Osteoblast (primary cell): Measurements from ENCODE around the gene RNF133. TPM values are rescaled to one million over a fixed set of nuclear protein-coding genes. Genes with fewer than 3 reads are reported as not detected.

ENCODE experiments used
- DNase-seq: peaks from one replicate; pipeline ENCODE4 v3.0.0; 2011; ENCODE audit warnings: low spot score, mixed read lengths; ENCODE audit not compliant: insufficient read length; ENCODE audit errors: missing footprints
- H2AFZ ChIP-seq: 2 replicates; pipeline ENCODE4 v1.6.0; 2011; ENCODE audit warnings: mild to moderate bottlenecking, low read length
- H3K27ac ChIP-seq: 2 replicates; pipeline ENCODE4 v1.5.1; 2011; ENCODE audit warnings: mild to moderate bottlenecking, low read depth, low read length, moderate library complexity
- H3K27me3 ChIP-seq: 2 replicates; pipeline ENCODE4 v1.6.0; 2012; ENCODE audit warnings: mild to moderate bottlenecking, control low read depth, inconsistent platforms, low read length, moderate library complexity; ENCODE audit not compliant: insufficient read depth
- H3K36me3 ChIP-seq: 2 replicates; pipeline ENCODE4 v1.5.1; 2011; ENCODE audit warnings: mild to moderate bottlenecking, low read length, control low read depth, moderate library complexity; ENCODE audit not compliant: insufficient read depth
- H3K4me1 ChIP-seq: 2 replicates; pipeline ENCODE4 v1.5.1; 2011; ENCODE audit warnings: mild to moderate bottlenecking, low read length, control low read depth, moderate library complexity; ENCODE audit not compliant: insufficient read depth
- H3K4me2 ChIP-seq: 2 replicates; pipeline ENCODE4 v1.6.0; 2011; ENCODE audit warnings: mild to moderate bottlenecking, low read length; ENCODE audit not compliant: insufficient read depth
- H3K4me3 ChIP-seq: fragments of 200-600 bp; sonication (generic); 3 replicates; pipeline ENCODE4 v1.5.1; 2012; ENCODE audit warnings: mild to moderate bottlenecking, low read length, inconsistent platforms; ENCODE audit not compliant: insufficient read depth
- H3K79me2 ChIP-seq: 2 replicates; pipeline ENCODE4 v1.6.0; 2012; ENCODE audit warnings: mild to moderate bottlenecking, low read length, control low read depth, inconsistent platforms; ENCODE audit not compliant: insufficient read depth
- H3K9me3 ChIP-seq: 2 replicates; pipeline ENCODE4 v1.5.1; 2011; ENCODE audit warnings: low read depth, low read length, control low read depth
- H4K20me1 ChIP-seq: 2 replicates; pipeline ENCODE4 v1.6.0; 2012; ENCODE audit warnings: mild to moderate bottlenecking, low read length, control low read depth; ENCODE audit not compliant: insufficient read depth
- CTCF ChIP-seq: IDR thresholded peaks from 2 replicates; pipeline ENCODE4 v1.5.1; 2011; ENCODE audit warnings: mild to moderate bottlenecking, low read depth, low read length, moderate library complexity; ENCODE audit errors: extremely low read depth
- total RNA-seq: library from RNA; depleted of rRNA; stranded (reverse); fragments of >200 nt; gene quantifications from 2 replicates; pipeline ENCODE4 v1.2.3, GENCODE V29; 2012

RNF133 gene
- total RNA-seq, 1 donor = 0.36 TPM

GRCh38 chr7:122715183-122715582 is 16.3 kb upstream of the RNF133 start:
- no peaks in the 10 kb centered on the region for H3K79me2 ChIP-seq

GRCh38 chr7:122710916-122711315 is 12.0 kb upstream of the RNF133 start:
- no peak for TF ChIP-seq CTCF
- no peaks in the 10 kb centered on the region for H3K27me3 ChIP-seq
- H3K4me3 ChIP-seq = no peak overlapping the region
- H4K20me1 ChIP-seq = no peaks in the 10 kb centered on the region
- H3K27ac ChIP-seq = no peak overlapping the region
- no peaks in the 10 kb centered on the region for H3K36me3 ChIP-seq
- no peaks in the 10 kb centered on the region for H3K79me2 ChIP-seq
- no peak overlapping the region for H3K4me2 ChIP-seq
- H3K4me1 ChIP-seq = no peaks in the 10 kb centered on the region
- no peak for DNase-seq
- H3K9me3 ChIP-seq = no peaks in the 10 kb centered on the region
- no peak overlapping the region for H2AFZ ChIP-seq

More at GRCh38 chr7:122715183-122715582, 16.3 kb upstream of the RNF133 start:
- Histone ChIP-seq H3K27ac (no peak overlapping the region), H3K4me1 (no peaks in the 10 kb centered on the region), H3K27me3 (no peaks in the 10 kb centered on the region), H3K36me3 (no peaks in the 10 kb centered on the region), H3K9me3 (no peaks in the 10 kb centered on the region), H3K4me3 (no peak overlapping the region), H3K4me2 (no peak overlapping the region), H2AFZ (no peak overlapping the region), H4K20me1 (no peaks in the 10 kb centered on the region)
- TF ChIP-seq CTCF = no peak
- DNase-seq = no peak

- Histone ChIP-seq H3K9me3 (no peaks in the 10 kb centered on the region), H3K36me3 (no peaks in the 10 kb centered on the region), H3K27me3 (no peaks in the 10 kb centered on the region), H4K20me1 (no peaks in the 10 kb centered on the region), H3K79me2 (no peaks in the 10 kb centered on the region), H3K27ac (no peak overlapping the region), H2AFZ (no peak overlapping the region), H3K4me2 (no peak overlapping the region), H3K4me3 (no peak overlapping the region), H3K4me1 (no peaks in the 10 kb centered on the region)
- TF ChIP-seq CTCF = no peak
- DNase-seq = no peak
Observed at GRCh38 chr7:122709930-122710646, 11.2 kb upstream of the RNF133 start.

- DNase-seq = no peak
- no peaks in the 10 kb centered on the region for H3K9me3 ChIP-seq
- no peak overlapping the region for H3K4me3 ChIP-seq
- no peaks in the 10 kb centered on the region for H3K4me1 ChIP-seq
- H2AFZ ChIP-seq = no peak overlapping the region
- no peak for TF ChIP-seq CTCF
- H3K36me3 ChIP-seq = no peaks in the 10 kb centered on the region
- H3K79me2 ChIP-seq = no peaks in the 10 kb centered on the region
- no peaks in the 10 kb centered on the region for H3K27me3 ChIP-seq
- no peak overlapping the region for H3K27ac ChIP-seq
- no peaks in the 10 kb centered on the region for H4K20me1 ChIP-seq
- H3K4me2 ChIP-seq = no peak overlapping the region
Observed at GRCh38 chr7:122706836-122707235, 7.9 kb upstream of the RNF133 start.
